Cardiac septum (tissue), 1 donor: ENCODE data around the gene MYO5B. TPM values are rescaled to one million over a fixed set of nuclear protein-coding genes. Genes with fewer than 3 reads are reported as not detected.

ENCODE experiments used
- DNase-seq: peaks from one replicate; pipeline ENCODE4 v3.0.0-alpha.2; 2020; ENCODE audit warnings: low spot score
- intact Hi-C: fragments of 100-400 bp; cut with DNase I; formaldehyde crosslinking; loops from one replicate; pipeline ENCODE4 v1.14.0; 2022
- total RNA-seq: library from RNA; stranded (reverse); fragmentation: NEBNext Ultra II Directional; extraction: Animal tissue kit (Norgen Biotek cat#: 25700); gene quantifications from one replicate; pipeline ENCODE4 v1.2.1, GENCODE V29; 2021
- donor health status: DM: no; HTN: no; CAD: no.

MYO5B gene
- total RNA-seq, 1 donor from 2014 or later, result 5.2 TPM

DNA sequence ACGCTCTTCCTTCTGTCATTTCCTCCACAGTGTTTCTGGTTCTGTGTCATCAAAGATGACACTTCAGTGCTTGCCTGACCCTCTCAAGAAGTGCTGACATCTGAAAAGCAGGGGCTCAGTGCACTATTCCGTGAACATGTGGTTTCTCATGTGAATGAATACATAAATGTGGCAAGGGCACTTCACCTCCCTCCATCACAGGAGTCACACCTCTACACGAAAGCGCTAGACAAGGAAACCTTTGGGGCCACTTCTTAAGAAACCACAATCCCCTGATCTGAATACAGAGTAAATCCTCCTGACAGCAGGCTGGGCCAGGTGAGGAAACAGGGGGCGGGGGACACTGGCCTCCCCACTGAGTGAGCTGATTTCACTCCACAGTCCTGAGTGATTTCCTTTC lies 235.8 kb downstream of the MYO5B start:
- DNase-seq, result no peak
- intact Hi-C loops, result no loop called here

DNA sequence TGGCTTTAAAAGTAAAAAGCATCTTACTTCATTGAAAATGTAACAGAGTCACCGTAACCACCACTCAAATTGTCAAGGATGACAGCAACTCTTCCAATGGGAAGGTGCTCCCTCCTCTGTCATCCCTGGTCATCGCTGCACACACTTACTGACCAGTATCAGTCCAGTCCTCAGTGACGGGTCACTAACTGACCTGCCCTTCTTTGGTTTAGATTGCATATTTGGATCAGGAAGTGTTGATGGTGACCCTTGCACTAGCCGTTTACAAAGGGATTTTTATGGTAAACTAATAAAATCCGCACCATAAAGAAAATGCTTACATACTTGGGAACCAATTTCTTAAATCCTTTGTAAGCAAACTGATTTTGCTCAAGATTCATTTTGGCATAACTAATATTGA lies 239.7 kb downstream of the MYO5B start:
- intact Hi-C loops, result no loop called here
- DNase-seq, result no peak

DNA sequence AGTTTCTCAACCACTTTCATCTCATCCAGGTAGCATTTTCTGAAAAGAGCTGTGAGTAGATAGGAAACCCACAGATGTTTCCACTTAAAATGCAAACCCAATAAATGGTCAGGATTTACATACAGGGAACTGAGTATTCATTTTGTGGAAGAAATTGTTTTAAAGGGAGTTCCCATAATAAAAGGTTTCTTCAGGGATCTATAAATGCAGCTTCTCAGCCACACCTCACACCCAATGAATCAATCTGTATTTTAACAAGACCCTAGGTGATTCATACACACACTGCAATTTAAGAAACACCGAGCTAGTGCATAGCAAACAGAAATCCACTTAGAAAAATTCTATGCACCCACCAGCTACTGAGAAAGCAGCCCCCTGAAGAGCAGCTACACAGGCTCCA lies 241.6 kb downstream of the MYO5B start:
- intact Hi-C loops, result no loop called here
- no peak for DNase-seq

DNA sequence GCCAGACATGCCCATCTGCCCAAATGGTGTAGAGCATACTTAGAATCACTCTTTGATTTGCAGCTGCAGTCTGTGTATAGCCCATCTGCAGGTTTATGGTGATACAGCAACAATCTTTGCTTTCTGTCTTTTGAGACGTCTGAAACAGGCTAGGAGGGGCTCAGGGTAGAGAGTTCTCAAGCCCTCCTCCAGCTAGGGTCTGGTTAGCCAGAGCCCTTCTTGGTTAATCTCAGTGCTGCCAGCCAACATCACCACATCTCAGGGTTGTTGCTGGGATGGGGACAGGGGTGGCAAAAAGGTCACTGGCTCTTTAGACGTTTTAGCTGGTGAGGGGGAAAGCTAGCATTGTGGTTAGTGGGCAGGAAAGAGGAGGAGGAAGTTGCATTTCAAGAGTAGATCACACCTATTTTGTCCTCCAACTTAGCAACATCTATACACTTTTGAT lies 245.0 kb downstream of the MYO5B start:
- DNase-seq, result no peak
- intact Hi-C loops, result no loop called here

DNA sequence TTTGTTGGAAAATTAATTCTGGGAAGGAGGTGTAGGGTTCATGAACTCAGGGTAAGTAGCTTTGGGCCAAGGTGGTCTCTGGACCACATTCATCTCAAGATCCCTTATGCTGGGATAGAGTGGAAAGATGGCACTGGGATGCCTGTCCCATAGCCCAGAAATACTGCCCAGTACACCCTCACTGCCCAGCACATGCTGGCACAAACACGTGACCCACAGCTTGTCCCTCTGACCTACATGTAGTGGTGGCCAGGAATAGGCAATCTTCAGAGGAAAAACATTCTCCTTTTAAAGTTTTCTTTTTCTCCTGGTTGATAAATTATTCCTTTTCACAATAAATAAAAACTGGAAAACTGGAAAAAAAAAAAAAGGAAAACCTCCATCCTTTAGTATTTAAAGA lies 246.0 kb downstream of the MYO5B start:
- no peak for DNase-seq
- intact Hi-C loops, result no loop called here

DNA sequence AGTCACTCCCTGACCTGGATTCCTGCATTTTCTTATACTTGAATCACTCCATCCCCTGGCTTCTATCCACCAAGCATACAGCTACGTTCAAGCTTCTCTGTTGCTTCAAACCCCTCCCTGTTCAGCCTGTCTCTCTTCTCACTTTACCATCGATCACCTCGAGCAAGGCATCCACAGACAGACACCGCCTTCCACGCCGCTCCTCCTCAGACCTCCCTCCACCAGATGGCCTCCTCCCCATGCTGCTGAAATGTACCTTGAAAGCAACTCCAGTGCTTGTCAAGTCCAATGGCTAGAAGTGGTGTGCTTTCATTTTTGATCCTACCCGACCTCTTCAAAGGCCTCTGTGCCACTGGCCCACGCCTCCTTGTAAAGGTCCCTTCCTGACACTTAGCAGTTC lies 250.3 kb downstream of the MYO5B start:
- intact Hi-C loops, result no loop called here
- no peak for DNase-seq

DNA sequence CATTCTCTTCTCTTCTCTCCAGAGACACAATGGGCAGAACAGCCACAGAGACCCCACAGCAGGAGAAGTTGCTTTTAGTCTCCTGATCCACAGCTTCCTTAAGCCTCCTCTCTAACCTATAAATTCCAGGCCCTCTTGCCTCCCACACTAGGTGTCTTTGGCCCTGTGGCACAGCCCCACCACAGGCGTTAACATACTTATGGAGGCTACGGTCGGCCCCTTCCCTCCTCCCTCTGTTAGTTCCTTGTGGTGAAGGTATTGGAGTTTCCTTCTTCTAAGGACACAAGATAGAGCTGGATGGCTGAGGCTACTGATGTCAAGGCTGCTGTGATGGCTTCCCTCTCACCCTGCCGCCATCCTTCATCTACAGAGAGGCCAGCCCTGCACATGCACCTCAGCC lies 258.1 kb downstream of the MYO5B start:
- intact Hi-C loops, result no loop called here
- DNase-seq, result no peak

DNA sequence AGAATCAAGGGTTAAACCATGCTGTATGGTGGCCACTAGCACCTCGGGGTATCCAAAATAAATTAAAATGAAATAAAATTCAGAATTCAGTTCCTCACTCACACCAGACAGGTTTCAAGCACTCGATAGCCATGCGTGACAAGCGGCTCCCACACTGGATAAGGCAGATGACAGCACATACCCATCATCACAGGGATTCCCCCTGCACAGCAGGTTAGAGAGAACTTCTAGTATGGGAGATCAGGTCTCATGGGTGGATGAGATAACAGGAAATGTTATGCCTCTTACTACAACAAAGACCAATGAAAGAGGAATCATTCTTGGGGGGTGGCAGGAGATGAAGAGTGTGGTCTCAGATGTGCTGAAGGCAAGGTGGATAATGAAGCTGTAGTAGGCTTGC lies 259.7 kb downstream of the MYO5B start:
- intact Hi-C loops, result no loop called here
- no peak for DNase-seq

DNA sequence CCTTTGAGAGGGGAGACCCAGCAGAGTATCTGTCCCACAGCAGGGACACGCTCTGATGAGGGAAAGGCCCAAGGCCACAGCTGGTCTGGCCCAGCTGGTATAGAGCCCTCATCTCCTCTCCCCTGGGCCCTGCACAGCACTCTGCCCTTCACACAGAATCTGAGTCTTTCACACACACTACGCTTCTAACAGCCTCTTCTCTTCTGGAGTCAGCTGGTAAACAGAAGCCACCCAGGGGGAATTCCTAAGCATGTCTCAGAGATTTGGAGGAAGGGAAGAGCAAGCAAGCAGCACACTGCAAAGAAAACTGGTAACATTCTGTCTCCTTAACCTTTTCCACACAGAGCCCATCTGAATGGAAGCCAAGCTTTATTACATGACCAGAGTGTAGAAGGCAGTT lies 260.5 kb downstream of the MYO5B start:
- intact Hi-C loops, result no loop called here
- DNase-seq, result no peak

DNA sequence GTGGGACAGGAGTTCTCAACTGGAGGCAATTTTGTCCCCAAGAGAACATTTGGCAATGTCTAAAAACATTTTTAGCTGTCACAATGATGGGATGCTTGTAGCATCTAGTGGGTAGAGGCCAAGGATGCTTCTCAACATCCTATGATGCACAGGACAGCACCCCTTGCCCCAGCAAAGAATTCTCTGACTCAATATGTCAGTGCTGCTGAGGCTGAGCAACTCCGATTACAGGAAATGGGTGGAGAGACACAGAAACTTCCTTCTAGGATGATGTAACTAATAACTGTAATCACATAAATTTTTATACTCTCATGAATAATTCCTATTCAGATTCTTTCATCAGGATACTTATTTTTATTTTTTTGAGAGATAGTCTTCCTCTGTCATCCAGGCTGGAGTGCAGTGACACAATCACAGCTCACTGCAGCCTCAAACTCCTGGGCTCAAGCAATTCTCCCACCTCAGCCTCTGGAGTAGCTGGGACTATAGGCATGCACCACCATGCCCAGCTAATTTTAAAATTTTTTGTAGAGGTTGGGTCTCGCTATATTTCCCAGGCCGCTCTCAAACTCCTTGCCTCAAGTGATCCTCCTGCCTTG lies 261.3 kb downstream of the MYO5B start:
- intact Hi-C loops, result no loop called here
- DNase-seq, result no peak

DNA sequence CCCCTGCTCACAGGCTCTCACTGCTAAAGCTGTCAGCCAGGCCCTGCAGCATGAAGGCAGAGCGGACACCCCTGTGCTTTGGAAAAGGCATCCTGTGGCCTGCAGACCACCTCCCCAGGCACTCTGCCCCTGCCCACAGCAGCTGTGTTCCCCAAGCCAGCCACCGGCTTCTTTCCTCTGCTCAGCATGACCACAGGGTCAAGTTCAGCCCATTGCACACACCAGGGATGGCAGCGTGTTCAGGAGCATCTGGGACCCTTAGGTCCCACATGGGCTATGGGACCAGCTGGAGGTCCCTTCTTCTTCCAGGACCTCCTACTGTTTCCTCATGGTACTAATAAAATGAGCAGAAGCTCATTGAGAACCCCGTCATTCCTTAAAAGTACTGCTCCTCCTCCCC lies 263.2 kb downstream of the MYO5B start:
- no peak for DNase-seq
- intact Hi-C loops, result no loop called here

DNA sequence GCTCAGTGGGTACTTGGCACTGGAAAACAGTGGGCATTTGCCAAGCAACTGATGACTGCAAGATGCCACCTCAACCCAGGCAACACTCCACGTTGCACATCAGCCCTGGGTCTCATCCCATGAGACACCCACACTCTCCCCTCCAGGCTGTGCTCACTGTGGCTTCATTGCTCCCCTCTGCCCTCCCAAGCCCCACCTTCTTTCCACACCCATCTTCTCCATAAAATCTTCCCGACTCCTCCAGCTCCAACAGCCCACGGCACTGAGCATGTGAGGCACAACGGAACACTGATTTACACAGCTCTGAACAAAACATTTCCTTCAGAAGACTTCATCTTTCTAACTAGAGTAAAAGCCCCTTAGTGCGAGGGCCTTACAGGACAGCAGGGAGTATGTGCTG lies 263.8 kb downstream of the MYO5B start:
- intact Hi-C loops, result no loop called here
- no peak for DNase-seq

DNA sequence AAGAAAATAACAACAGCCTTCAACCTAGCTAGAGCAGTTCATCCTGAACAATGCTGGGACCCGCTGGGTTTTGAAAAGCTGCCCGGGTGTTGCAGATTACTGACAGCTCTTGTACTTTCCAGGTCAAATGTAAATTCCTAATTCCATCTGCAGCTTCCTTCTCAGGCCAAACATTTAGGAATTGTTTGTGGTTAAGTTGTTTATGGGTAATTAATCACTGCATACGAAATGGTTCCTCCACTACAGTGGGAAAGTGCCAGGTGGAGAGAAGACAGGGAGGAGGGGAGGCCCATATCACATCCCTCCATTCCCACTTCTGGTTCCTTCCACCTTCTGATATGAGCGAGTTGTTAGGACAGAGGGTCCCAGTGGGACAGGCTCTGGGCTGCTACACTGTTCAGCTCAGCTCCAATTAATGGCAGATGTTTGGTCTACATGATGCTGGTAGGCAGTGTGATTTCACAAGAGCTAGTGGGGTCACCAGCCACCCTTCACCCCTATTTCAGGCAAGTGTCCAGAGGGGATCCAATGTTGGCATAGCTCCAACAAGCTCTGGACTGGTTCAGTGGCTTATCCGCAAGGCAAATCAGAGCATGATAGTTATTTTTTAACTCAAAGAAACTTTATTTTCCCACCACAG lies 268.7 kb downstream of the MYO5B start:
- no peak for DNase-seq
- intact Hi-C loops, result no loop called here

DNA sequence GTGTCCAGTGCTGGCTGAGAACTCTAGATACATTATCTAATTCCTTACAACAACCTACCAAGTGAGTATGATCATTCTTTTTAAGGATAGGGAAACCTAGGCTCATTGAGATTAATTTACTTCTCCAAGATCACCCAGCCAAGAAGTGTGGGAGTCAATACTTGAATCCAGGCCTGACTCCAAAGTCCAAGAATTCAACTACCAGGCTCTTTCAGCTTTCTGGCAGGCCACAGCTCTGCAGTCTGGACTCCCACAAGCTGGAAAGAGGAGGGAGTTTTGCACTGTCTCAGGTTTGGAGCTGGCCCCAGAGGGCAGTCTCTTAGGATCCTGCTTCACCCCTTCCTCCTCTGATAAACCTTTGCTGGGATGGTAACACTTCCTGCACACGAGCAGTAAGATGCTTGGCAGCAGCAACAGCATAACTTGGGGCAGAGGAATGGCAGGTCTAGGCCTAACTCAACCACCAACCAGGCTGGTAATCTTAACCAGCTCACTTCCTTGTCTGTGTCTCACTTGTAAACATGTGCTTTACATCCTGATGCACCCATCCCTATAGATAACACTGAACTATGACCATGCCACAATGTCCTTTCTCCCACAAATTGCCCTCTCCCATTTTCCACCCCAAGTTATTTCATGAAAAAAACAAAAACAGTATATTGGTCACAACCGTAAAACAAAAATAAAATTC lies 270.5 kb downstream of the MYO5B start:
- DNase-seq, result no peak
- intact Hi-C loops, result no loop called here

DNA sequence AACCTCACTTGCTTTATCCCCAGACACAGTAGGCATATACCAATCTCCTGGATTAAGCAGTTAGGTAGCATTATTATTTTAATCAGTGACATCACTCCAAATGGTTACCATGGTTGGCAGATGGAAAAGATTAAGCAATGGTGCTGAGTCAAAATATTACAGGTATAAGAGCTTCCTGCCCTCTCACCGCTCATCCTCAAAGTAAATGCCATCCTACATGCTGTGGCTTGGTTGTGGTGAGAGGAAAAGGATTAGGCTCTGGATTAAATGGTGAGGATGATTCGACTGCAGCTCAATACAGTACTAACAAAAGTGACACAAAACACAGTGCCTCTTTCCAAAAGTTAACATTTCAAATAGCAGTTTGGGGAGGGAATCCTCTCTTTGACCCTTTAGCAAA lies 272.7 kb downstream of the MYO5B start:
- no peak for DNase-seq
- intact Hi-C loops, result no loop called here

DNA sequence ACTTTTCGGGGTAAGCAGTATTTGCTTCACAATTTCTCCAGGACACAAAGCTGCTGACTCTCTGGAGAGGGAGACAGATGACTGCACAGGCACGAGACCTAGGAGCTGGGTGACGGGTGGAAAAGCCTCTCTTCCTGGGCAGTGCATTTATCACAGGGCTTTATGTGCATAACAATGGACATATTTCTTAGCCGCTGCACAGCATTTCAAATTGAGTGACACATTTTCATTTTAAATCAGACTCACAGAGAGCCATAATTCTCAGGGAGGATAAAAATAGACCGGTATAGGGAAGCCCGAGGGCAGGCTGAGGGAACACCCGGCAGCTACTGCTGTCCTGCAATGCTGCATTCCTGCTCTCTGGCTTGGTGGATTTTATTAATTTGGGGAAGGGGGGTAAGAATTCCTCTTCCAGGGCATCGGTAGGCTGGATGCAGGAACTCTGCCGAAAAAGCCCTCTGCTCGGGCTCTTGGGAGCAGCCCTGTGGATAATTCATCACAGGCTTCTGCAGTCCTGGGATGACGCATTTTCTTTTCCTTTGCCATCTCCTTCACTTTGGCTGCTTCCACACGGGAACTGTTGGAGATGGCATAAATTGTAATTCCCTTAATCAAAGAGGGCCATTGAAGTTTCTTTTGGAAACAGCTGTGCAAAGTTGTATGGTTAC lies 273.5 kb downstream of the MYO5B start:
- no peak for DNase-seq
- intact Hi-C loops, result no loop called here

DNA sequence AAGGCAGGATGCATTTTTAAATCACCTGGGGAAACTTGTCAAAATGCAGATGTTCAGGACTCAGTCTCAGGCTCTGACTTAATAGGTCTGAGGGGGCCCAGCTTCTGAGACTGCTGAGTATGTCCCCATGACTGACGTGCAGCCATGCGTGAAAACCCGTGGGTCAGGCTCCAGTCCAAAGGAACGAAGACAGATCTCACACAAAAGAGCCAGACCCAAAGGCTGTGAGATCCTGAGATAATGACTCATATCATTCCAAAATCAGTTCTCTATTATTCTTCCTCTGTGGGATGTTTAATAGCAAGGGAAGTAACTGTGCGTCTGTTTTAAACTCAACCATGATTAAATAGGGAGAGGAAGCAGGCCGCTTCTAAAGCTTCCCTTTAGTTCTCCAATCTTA lies 274.2 kb downstream of the MYO5B start:
- no peak for DNase-seq
- intact Hi-C loops, result no loop called here

DNA sequence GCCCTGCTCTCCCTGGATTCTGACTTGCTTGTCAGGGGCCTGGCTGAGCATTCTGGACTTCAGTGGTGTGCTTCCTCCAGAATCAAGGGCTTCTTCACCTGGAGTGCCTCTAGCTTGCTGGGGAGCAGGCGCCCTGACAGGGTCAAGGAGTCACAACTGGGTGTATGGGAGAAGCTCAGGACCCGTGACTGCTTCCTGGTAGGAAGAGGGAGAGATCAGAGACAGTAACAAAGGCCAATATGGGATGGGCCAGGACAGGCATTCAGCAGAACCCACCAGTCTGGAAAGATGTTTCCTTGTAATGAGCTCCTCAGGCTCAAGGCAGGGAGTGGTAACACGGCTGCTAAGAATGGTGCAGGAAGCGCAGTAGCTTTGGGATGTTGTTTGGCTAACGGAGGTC lies 277.2 kb downstream of the MYO5B start:
- intact Hi-C loops, result no loop called here
- DNase-seq, result no peak

DNA sequence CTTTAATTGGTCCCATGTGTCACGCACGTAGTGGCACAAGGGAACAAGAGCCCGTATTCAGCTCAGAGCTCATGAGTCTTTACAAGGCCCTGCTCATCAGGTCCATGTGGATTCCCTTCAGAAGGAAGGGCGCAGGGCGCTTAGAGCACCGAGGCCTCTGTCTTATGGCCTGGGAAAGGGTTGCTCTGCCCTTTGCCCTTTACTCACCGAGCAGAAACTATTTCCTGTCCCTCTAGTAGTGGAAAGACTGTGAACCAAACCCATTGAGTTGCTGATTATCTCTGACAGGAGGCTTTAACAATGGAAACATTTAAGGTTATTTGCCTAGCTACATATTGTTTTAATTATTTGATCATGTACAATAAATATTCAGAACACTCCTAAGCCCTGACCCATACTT lies 279.6 kb downstream of the MYO5B start:
- no peak for DNase-seq
- intact Hi-C loops, result no loop called here

DNA sequence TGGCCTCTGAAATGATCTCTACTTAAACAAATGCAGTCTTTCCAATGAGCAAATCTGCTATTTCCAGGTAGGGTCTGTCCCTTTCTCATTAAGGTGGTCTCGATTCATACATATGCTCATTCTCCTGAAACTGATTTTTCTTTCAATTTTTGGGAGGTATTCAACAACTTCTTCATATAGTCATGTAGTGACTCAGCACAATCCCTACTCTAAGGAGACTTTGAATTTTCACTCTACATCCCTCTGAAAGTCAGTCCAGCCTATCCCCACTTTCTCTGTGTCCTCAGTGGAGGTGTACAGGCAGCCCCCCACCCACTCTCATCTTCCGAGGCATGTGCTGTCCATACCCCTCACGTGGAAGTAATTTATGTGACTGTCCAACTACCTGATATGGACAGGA lies 281.7 kb downstream of the MYO5B start:
- no peak for DNase-seq
- intact Hi-C loops, result no loop called here

DNA sequence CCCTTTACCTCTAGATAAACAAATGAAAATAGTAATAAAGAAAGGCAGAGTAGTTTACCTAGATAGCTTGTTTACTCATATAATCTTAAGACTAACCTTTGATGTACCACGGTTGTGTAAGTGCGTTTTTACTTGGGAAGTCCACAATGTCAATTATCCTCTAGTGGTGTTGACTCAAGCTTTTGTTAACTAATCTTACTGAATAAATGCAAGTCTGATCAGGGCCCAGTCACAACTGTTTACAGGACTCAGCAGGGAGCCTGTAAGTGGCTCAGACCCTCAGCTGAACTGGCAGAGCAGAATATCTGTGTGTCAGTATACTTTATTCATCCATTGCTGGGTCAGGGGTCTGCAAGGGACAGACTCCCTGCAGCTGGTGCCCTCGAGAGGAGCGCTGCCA lies 283.5 kb downstream of the MYO5B start:
- intact Hi-C loops, result no loop called here
- DNase-seq, result no peak
